Osteocyte (in vitro differentiated cells): ENCODE data around the gene PCYOX1L. TPM values are rescaled to one million over a fixed set of nuclear protein-coding genes. Genes with fewer than 3 reads are reported as not detected.

Experiments
- DNase-seq: peaks from one replicate; pipeline ENCODE4 v3.0.0; 2021; ENCODE audit warnings: mixed read lengths; ENCODE audit not compliant: unreplicated experiment; ENCODE audit errors: extremely low spot score
- H3K27ac Mint-ChIP-seq: one replicate; pipeline ENCODE4 v1.8.0; 2021; ENCODE audit warnings: mild to moderate bottlenecking, mixed read lengths; ENCODE audit not compliant: unreplicated experiment
- H3K27me3 Mint-ChIP-seq: one replicate; pipeline ENCODE4 v1.8.0; 2021; ENCODE audit warnings: mixed read lengths; ENCODE audit not compliant: unreplicated experiment
- H3K36me3 Mint-ChIP-seq: one replicate; pipeline ENCODE4 v1.8.0; 2021; ENCODE audit warnings: mixed read lengths; ENCODE audit not compliant: unreplicated experiment
- H3K4me1 Mint-ChIP-seq: one replicate; pipeline ENCODE4 v1.8.0; 2021; ENCODE audit warnings: mixed read lengths; ENCODE audit not compliant: unreplicated experiment
- H3K4me3 Mint-ChIP-seq: one replicate; pipeline ENCODE4 v1.8.0; 2021; ENCODE audit warnings: mild to moderate bottlenecking, moderate library complexity, mixed read lengths; ENCODE audit not compliant: unreplicated experiment
- H3K9me3 Mint-ChIP-seq: one replicate; pipeline ENCODE4 v1.8.0; 2021; ENCODE audit warnings: mixed read lengths; ENCODE audit not compliant: unreplicated experiment
- total RNA-seq: library from RNA; stranded (reverse); gene quantifications from 2 replicates; pipeline ENCODE4 v1.2.1, GENCODE V29; 2021
- TF ChIP-seq, protein P1 (sequence below): fragments of 200-600 bp; sonication (generic); IDR thresholded peaks from 2 replicates; pipeline ENCODE4 v1.5.0; 2021; ENCODE audit warnings: antibody characterized with exemption, mild to moderate bottlenecking, moderate library complexity

The PCYOX1L gene
- total RNA-seq, 1 donor from 2014 or later: 7.7 TPM

DNA sequence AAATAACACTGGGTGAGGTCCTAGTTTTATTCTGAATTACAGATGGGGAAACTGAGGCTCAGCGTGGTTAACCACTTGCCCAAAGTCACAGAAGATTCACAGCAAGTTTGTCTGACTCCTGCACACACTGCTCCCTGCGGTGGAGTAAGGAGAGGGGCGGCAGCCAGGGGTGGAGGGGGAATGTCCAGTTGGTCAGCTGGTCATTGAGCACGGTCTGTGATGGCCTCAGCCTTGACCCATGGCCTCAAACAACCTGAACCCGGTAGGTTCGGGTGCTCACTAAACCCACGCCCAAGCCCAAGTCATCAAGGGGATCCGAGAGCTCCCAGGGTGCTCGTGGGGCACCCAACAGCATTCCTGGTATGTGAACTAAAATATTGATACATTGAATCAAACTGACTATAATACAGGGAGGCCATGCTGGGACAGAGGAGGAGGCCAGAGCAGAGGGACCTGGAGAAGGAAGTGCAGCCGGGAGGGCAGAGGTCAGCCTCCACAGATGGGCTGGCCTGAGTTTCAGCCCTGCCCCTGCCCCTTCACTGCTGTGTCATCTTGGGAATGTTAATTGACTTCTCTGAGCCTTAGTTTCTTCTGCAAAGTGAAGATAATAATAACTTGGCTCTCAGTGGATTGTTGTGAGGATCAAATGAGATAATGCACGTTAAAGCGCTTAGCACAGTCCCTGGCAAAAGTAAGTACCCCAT, 24.8 kb downstream of the PCYOX1L start:
- no peak overlapping the region for H3K4me3 Mint-ChIP-seq
- DNase-seq: no peak
- no peaks in the 10 kb centered on the region for H3K27me3 Mint-ChIP-seq
- H3K4me1 Mint-ChIP-seq: peaks cover 70% of the 10 kb centered on the region
- TF ChIP-seq, protein P1, sequence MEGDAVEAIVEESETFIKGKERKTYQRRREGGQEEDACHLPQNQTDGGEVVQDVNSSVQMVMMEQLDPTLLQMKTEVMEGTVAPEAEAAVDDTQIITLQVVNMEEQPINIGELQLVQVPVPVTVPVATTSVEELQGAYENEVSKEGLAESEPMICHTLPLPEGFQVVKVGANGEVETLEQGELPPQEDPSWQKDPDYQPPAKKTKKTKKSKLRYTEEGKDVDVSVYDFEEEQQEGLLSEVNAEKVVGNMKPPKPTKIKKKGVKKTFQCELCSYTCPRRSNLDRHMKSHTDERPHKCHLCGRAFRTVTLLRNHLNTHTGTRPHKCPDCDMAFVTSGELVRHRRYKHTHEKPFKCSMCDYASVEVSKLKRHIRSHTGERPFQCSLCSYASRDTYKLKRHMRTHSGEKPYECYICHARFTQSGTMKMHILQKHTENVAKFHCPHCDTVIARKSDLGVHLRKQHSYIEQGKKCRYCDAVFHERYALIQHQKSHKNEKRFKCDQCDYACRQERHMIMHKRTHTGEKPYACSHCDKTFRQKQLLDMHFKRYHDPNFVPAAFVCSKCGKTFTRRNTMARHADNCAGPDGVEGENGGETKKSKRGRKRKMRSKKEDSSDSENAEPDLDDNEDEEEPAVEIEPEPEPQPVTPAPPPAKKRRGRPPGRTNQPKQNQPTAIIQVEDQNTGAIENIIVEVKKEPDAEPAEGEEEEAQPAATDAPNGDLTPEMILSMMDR: no peak
- H3K9me3 Mint-ChIP-seq: no peaks in the 10 kb centered on the region
- no peaks in the 10 kb centered on the region for H3K36me3 Mint-ChIP-seq
- H3K27ac Mint-ChIP-seq: peak overlapping the region; percentile 45

DNA sequence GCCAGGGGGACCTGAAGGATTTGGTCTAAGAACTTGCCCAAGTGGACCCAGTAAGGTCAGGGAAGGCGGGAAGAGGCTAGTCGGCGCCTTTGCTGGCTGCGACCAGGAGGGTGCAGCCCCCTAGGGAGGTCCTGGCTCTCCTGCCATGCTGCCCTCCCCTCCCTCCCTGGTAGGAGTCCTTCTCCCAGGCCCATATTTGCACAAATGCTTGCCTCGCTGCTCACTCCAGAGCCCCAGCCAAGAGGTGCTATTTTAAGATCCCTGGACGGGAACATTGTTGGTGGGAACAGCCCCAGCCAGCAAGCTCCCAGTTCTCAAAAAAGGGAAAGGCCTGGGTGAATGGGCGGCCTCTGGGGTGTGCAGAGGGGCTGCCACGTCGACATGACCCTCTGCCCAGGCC, 25.6 kb downstream of the PCYOX1L start:
- Mint-ChIP-seq H3K27ac (peak overlapping the region; percentile 71), H3K27me3 (no peaks in the 10 kb centered on the region), H3K9me3 (peaks cover 1% of the 10 kb centered on the region), H3K4me1 (peaks cover 77% of the 10 kb centered on the region), H3K4me3 (no peak overlapping the region), H3K36me3 (no peaks in the 10 kb centered on the region)
- TF ChIP-seq, protein P1: no peak
- DNase-seq: no peak

GRCh38 chr5:149386166-149386565, 28.3 kb downstream of the PCYOX1L start:
- Mint-ChIP-seq H3K9me3 (peaks cover 3% of the 10 kb centered on the region), H3K4me3 (no peak overlapping the region), H3K36me3 (no peaks in the 10 kb centered on the region), H3K4me1 (peaks cover 73% of the 10 kb centered on the region), H3K27ac (peak overlapping the region; percentile 78), H3K27me3 (no peaks in the 10 kb centered on the region)
- no peak for DNase-seq
- TF ChIP-seq, protein P1: no peak

DNA sequence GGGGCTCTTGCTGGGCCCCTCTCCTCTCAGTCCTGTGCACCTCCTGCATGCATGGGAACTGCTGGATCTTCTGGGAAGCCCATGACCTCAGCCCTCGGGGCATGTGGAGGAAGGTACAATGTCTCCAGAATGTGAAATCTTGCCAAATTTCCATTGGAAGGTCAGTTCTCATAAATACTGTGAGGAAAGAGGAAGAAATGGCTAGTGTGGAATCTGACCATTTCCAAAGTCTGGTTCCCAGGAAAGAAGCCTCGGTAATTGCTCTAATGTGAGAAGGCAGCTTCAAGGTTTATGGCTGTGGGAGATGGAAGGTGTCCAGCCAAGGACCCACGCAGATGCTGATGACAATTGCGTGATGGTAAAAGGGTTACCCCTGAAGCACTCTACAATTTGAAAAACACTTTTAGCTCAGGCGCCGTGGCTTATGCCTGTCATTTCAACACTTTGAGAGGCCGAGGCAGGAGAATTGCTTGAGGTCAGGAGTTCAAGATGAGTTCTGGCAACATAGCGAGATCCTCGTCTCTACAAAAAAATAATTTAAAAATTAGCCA, 29.3 kb downstream of the PCYOX1L start:
- no peak for DNase-seq
- TF ChIP-seq, protein P1: no peak
- H3K27me3 Mint-ChIP-seq: no peaks in the 10 kb centered on the region
- peaks cover 63% of the 10 kb centered on the region for H3K4me1 Mint-ChIP-seq
- no peaks in the 10 kb centered on the region for H3K36me3 Mint-ChIP-seq
- peaks cover 3% of the 10 kb centered on the region for H3K9me3 Mint-ChIP-seq
- no peak overlapping the region for H3K4me3 Mint-ChIP-seq
- peak overlapping the region; percentile 91 for H3K27ac Mint-ChIP-seq

GRCh38 chr5:149387982-149388381, 30.1 kb downstream of the PCYOX1L start:
- TF ChIP-seq, protein P1: no peak
- Mint-ChIP-seq H3K27ac (peak overlapping the region; percentile 91), H3K36me3 (no peaks in the 10 kb centered on the region), H3K4me1 (peaks cover 55% of the 10 kb centered on the region), H3K27me3 (no peaks in the 10 kb centered on the region), H3K9me3 (peaks cover 3% of the 10 kb centered on the region), H3K4me3 (no peak overlapping the region)
- DNase-seq: no peak
